Measurements from ENCODE around the gene SYMPK. TPM values are rescaled to one million over a fixed set of nuclear protein-coding genes. Genes with fewer than 3 reads are reported as not detected.

SYMPK gene
- total RNA-seq, 1 donor from 2014 or later = 23.5 TPM

GRCh38 chr19:45765702-45766295 is 97.1 kb downstream of the SYMPK start:
- peaks cover 42 to 63% (median 45%) of the 10 kb centered on the region in 3 donors for H3K4me1 ChIP-seq (ENCODE audit: control insufficient read depth in 3 of 3, insufficient read depth in 3 of 3, low read length in 3 of 3)
- H3K9me3 ChIP-seq (ENCODE audit: control insufficient read depth in 3 of 3, low read length in 3 of 3) = no peaks in the 10 kb centered on the region
- peak overlapping the region; percentile 93 for H3K27ac ChIP-seq (ENCODE audit: low read depth, low read length)
- H3K9ac ChIP-seq (ENCODE audit: low read depth in 1 of 3, low read length in 3 of 3) = peak overlapping the region in 2 of 3 donors; percentile 19 to 90
- H3K4me3 ChIP-seq (ENCODE audit: low read length in 3 of 3) = peak overlapping the region in 1 of 3 donors; percentile 87
- H3K27me3 ChIP-seq (ENCODE audit: control insufficient read depth in 3 of 3, insufficient read depth in 3 of 3, low read length in 3 of 3) = no peaks in the 10 kb centered on the region
- H3K36me3 ChIP-seq (ENCODE audit: control insufficient read depth in 3 of 3, insufficient read depth in 3 of 3, low read length in 3 of 3) = peaks cover 2 to 4% (median 2%) of the 10 kb centered on the region in 3 donors

Other genes with a start within 250 kb of the SYMPK start
- gene EML2, start 223.8 kb downstream of the SYMPK start, total RNA-seq = 4.7 TPM
- gene GIPR, start 194.9 kb downstream of the SYMPK start, total RNA-seq = 0.52 TPM
- 210 TPM for gene SNRPD2, start 171.2 kb downstream of the SYMPK start, total RNA-seq
- gene QPCTL, start 170.5 kb downstream of the SYMPK start, total RNA-seq = 2.6 TPM
- gene FBXO46, start 132.3 kb downstream of the SYMPK start, total RNA-seq = 5.7 TPM
- gene MEIOSIN, start 129.7 kb downstream of the SYMPK start, total RNA-seq = not detected
- gene SIX5, start 93.9 kb downstream of the SYMPK start, total RNA-seq = 8.4 TPM
- 160 TPM for gene DMPK, start 80.7 kb downstream of the SYMPK start, total RNA-seq
- 20.4 TPM for gene DMWD, start 70.3 kb downstream of the SYMPK start, total RNA-seq
- not detected for gene RSPH6A, start 47.8 kb downstream of the SYMPK start, total RNA-seq
- gene FOXA3, start 1.2 kb upstream of the SYMPK start, total RNA-seq = not detected
- gene IRF2BP1, start 23.0 kb upstream of the SYMPK start, total RNA-seq = 24.5 TPM
- 0.52 TPM for gene MYPOP, start 39.5 kb upstream of the SYMPK start, total RNA-seq
- not detected for gene NANOS2, start 51.6 kb upstream of the SYMPK start, total RNA-seq
- 0.52 TPM for gene NOVA2, start 110.7 kb upstream of the SYMPK start, total RNA-seq
- gene CCDC61, start 132.3 kb upstream of the SYMPK start, total RNA-seq = 4.2 TPM
- gene PGLYRP1, start 159.9 kb upstream of the SYMPK start, total RNA-seq = 2.1 TPM
- gene IGFL4, start 177.9 kb upstream of the SYMPK start, total RNA-seq = 3.1 TPM

Measured in skeletal muscle tissue (tissue), 4 donors.